ENCODE results near the gene RNGTT.

RNGTT gene

GRCh38 chr6:88575536-88575935 lies 387.9 kb downstream of the RNGTT start:
- DNase-seq = no peak

GRCh38 chr6:88574651-88575050 lies 388.8 kb downstream of the RNGTT start:
- DNase-seq = no peak

GRCh38 chr6:88574031-88574430 lies 389.4 kb downstream of the RNGTT start:
- DNase-seq = no peak

GRCh38 chr6:88573561-88573960 lies 389.9 kb downstream of the RNGTT start:
- no peak for DNase-seq

GRCh38 chr6:88572449-88573139 lies 390.8 kb downstream of the RNGTT start:
- DNase-seq = no peak

- no peak for DNase-seq
Measured at GRCh38 chr6:88569959-88570358, 393.5 kb downstream of the RNGTT start.

GRCh38 chr6:88567696-88568095 lies 395.7 kb downstream of the RNGTT start:
- DNase-seq = no peak

GRCh38 chr6:88566746-88567534 lies 396.5 kb downstream of the RNGTT start:
- DNase-seq = no peak

GRCh38 chr6:88565836-88566235 lies 397.6 kb downstream of the RNGTT start:
- no peak for DNase-seq

- no peak for DNase-seq
Measured at GRCh38 chr6:88565409-88565811, 398.0 kb downstream of the RNGTT start.

GRCh38 chr6:88563277-88563625 lies 400.2 kb downstream of the RNGTT start:
- no peak for DNase-seq

GRCh38 chr6:88562353-88563276 lies 400.8 kb downstream of the RNGTT start:
- DNase-seq = no peak

GRCh38 chr6:88561954-88562315 lies 401.5 kb downstream of the RNGTT start:
- no peak for DNase-seq

GRCh38 chr6:88561034-88561953 lies 402.1 kb downstream of the RNGTT start:
- DNase-seq = no peak

All from activated effector memory CD4-positive, alpha-beta T cell treated with Interleukin-2 at 50 U/mL for 16 hours (primary cell).